ENCODE results near the gene OSBPL10. TPM values are rescaled to one million over a fixed set of nuclear protein-coding genes. Genes with fewer than 3 reads are reported as not detected.

Gene OSBPL10
- total RNA-seq, 2 donors from 2014 or later, result 23.8 to 33.6 TPM

DNA sequence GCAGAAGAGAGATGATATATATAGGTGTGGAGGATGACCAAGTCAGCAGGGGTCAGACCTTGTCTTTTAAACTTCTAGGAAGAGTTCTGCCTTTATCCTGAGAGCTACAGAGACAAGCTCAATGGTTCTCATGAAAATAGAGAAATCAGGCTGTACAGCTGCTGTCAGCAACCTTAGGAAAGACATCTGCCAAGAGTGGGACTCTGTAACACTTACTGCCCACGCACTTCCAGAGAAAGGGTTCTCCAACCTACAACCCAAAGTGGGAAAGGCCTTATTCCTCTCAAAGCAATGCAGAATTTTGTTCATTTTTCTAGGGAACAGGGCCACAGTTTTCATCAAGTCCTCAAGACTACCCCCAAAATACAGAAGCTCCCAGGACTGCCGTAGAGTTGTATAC is 309.6 kb downstream of the OSBPL10 start:
- Mint-ChIP-seq H3K9me3 (no peaks in the 10 kb centered on the region), H3K27me3 (ENCODE audit: insufficient read depth) (no peaks in the 10 kb centered on the region), H3K4me3 (no peak overlapping the region), H3K36me3 (ENCODE audit: low read depth) (peaks cover 4% of the 10 kb centered on the region), H3K27ac (no peak overlapping the region), H3K4me1 (peaks cover 3% of the 10 kb centered on the region)
- H3K27ac ChIP-seq (ENCODE audit: low read depth, low read length), result no peak overlapping the region
- no peaks in the 10 kb centered on the region for H3K9me3 ChIP-seq (ENCODE audit: control insufficient read depth, low read length)
- H3K4me1 ChIP-seq (ENCODE audit: control insufficient read depth, insufficient read depth, low read length), result no peaks in the 10 kb centered on the region
- H3K36me3 ChIP-seq (ENCODE audit: control insufficient read depth, insufficient read depth, low read length), result no peaks in the 10 kb centered on the region
- no peak overlapping the region for H3K4me3 ChIP-seq (ENCODE audit: low read length)
- WGBS, 2 experiments (ENCODE audit: insufficient coverage in 1 of 2, insufficient read length in 1 of 2), result 90 to 95% methylated on average over 2 of the region's 2 CpGs
- no peaks in the 10 kb centered on the region for H3K27me3 ChIP-seq (ENCODE audit: control insufficient read depth, insufficient read depth, low read length, poor library complexity, severe bottlenecking)
- no peak for DNase-seq
- no peak overlapping the region for H3K9ac ChIP-seq (ENCODE audit: extremely low read depth, low read length, poor library complexity, severe bottlenecking)
- TF ChIP-seq, protein P1, sequence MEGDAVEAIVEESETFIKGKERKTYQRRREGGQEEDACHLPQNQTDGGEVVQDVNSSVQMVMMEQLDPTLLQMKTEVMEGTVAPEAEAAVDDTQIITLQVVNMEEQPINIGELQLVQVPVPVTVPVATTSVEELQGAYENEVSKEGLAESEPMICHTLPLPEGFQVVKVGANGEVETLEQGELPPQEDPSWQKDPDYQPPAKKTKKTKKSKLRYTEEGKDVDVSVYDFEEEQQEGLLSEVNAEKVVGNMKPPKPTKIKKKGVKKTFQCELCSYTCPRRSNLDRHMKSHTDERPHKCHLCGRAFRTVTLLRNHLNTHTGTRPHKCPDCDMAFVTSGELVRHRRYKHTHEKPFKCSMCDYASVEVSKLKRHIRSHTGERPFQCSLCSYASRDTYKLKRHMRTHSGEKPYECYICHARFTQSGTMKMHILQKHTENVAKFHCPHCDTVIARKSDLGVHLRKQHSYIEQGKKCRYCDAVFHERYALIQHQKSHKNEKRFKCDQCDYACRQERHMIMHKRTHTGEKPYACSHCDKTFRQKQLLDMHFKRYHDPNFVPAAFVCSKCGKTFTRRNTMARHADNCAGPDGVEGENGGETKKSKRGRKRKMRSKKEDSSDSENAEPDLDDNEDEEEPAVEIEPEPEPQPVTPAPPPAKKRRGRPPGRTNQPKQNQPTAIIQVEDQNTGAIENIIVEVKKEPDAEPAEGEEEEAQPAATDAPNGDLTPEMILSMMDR (conservative IDR thresholded peaks at IDR 0.05), result no peak

DNA sequence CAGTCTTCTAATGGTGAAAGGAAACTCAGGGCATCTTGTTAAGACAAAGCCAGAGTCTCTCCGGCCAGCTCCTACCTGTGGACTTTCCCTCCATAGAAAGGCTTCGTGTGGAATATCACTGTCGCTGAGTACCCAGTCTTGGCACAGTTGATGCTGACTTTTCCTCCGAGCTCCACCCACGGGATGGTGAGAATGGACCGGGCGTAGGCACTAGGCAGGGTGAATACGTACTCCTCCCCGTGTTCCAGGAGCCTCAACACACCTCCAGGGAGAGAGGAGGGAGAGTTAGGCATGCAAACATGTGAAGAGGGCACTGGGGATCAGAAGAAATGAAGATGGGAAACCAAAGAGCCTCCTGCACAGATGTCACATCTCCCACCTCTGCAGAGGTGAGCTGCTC is 310.3 kb downstream of the OSBPL10 start:
- Mint-ChIP-seq H3K36me3 (ENCODE audit: low read depth) (peaks cover 4% of the 10 kb centered on the region), H3K4me1 (peaks cover 3% of the 10 kb centered on the region), H3K27ac (no peak overlapping the region), H3K9me3 (no peaks in the 10 kb centered on the region), H3K27me3 (ENCODE audit: insufficient read depth) (no peaks in the 10 kb centered on the region), H3K4me3 (no peak overlapping the region)
- H3K27ac ChIP-seq (ENCODE audit: low read depth, low read length), result no peak overlapping the region
- no peaks in the 10 kb centered on the region for H3K27me3 ChIP-seq (ENCODE audit: control insufficient read depth, insufficient read depth, low read length, poor library complexity, severe bottlenecking)
- DNase-seq, result no peak
- WGBS, 2 experiments (ENCODE audit: insufficient coverage in 1 of 2, insufficient read length in 1 of 2), result 77 to 87% methylated on average over 5 to 9 of the region's 9 CpGs
- H3K4me1 ChIP-seq (ENCODE audit: control insufficient read depth, insufficient read depth, low read length), result no peaks in the 10 kb centered on the region
- TF ChIP-seq, protein P1 (conservative IDR thresholded peaks at IDR 0.05), result no peak
- H3K9me3 ChIP-seq (ENCODE audit: control insufficient read depth, low read length), result no peaks in the 10 kb centered on the region
- no peak overlapping the region for H3K4me3 ChIP-seq (ENCODE audit: low read length)
- H3K36me3 ChIP-seq (ENCODE audit: control insufficient read depth, insufficient read depth, low read length), result no peaks in the 10 kb centered on the region
- H3K9ac ChIP-seq (ENCODE audit: extremely low read depth, low read length, poor library complexity, severe bottlenecking), result no peak overlapping the region

DNA sequence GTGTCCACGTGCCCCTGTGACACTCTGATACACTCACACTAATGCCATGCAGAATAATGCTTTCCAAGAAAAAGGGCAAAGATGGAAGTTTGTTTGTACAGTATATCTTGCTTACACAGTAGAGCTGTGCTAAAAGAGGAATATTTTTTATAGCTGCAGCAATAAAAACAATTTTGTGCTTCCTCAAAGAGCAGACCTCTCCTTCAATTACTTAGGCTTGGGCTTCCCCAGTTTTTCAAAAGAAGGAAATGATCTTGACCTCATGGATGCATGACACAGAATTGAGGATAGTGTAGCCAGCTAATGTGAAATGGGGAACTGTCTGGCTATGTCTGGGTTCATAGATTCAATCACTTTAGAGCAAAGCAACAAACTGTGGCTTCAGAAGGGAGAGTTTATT is 310.9 kb downstream of the OSBPL10 start:
- Mint-ChIP-seq H3K36me3 (ENCODE audit: low read depth) (peaks cover 4% of the 10 kb centered on the region), H3K4me3 (no peak overlapping the region), H3K4me1 (peaks cover 3% of the 10 kb centered on the region), H3K27ac (no peak overlapping the region), H3K27me3 (ENCODE audit: insufficient read depth) (no peaks in the 10 kb centered on the region), H3K9me3 (no peaks in the 10 kb centered on the region)
- no peaks in the 10 kb centered on the region for H3K36me3 ChIP-seq (ENCODE audit: control insufficient read depth, insufficient read depth, low read length)
- no peaks in the 10 kb centered on the region for H3K9me3 ChIP-seq (ENCODE audit: control insufficient read depth, low read length)
- no peak overlapping the region for H3K4me3 ChIP-seq (ENCODE audit: low read length)
- no peaks in the 10 kb centered on the region for H3K4me1 ChIP-seq (ENCODE audit: control insufficient read depth, insufficient read depth, low read length)
- no peak overlapping the region for H3K9ac ChIP-seq (ENCODE audit: extremely low read depth, low read length, poor library complexity, severe bottlenecking)
- TF ChIP-seq, protein P1 (conservative IDR thresholded peaks at IDR 0.05), result no peak
- no peak overlapping the region for H3K27ac ChIP-seq (ENCODE audit: low read depth, low read length)
- no peaks in the 10 kb centered on the region for H3K27me3 ChIP-seq (ENCODE audit: control insufficient read depth, insufficient read depth, low read length, poor library complexity, severe bottlenecking)
- 100% methylated on average over 1 of the region's 1 CpG; no CpG with 5 or more reads in 1 of the 2 experiments for WGBS, 2 experiments (ENCODE audit: insufficient coverage in 1 of 2, insufficient read length in 1 of 2)
- no peak for DNase-seq
